GM23248 (cell line): Measurements from ENCODE around the gene FJX1.

Source experiments
- EZH2 ChIP-seq: fragments of 200-600 bp; sonication (generic); IDR thresholded peaks from 2 replicates; pipeline ENCODE4 v1.6.1; 2018; ENCODE audit warnings: antibody characterized with exemption, mild to moderate bottlenecking; ENCODE audit not compliant: insufficient read depth, poor library complexity, severe bottlenecking
- EZH2phosphoT487 ChIP-seq: fragments of 200-600 bp; sonication (generic); IDR thresholded peaks from 2 replicates; pipeline ENCODE4 v1.6.1; 2018; ENCODE audit warnings: antibody characterized with exemption, moderate library complexity, mild to moderate bottlenecking, low read depth; ENCODE audit not compliant: insufficient read depth

GRCh38 chr11:35621620-35622019 is 3.4 kb downstream of the FJX1 start:
- TF ChIP-seq EZH2: no peak
- no peak for TF ChIP-seq EZH2phosphoT487
